Measurements from ENCODE around the gene DLGAP3.

Gene DLGAP3

GRCh38 chr1:34928066-34928696 lies 1.3 kb downstream of the DLGAP3 start:
- DNase-seq = no peak

- no peak for DNase-seq
These were observed 2.1 kb downstream of the DLGAP3 start for GRCh38 chr1:34927316-34927715.

GRCh38 chr1:34926894-34927293 lies 2.6 kb downstream of the DLGAP3 start:
- DNase-seq = no peak

GRCh38 chr1:34926156-34926555 lies 3.3 kb downstream of the DLGAP3 start:
- no peak for DNase-seq

GRCh38 chr1:34925730-34926129 lies 3.7 kb downstream of the DLGAP3 start:
- no peak for DNase-seq

GRCh38 chr1:34924759-34925555 lies 4.5 kb downstream of the DLGAP3 start:
- DNase-seq = peak; percentile 30

GRCh38 chr1:34923490-34923889 lies 6.0 kb downstream of the DLGAP3 start:
- DNase-seq = no peak

GRCh38 chr1:34918977-34919561 lies 10.4 kb downstream of the DLGAP3 start:
- DNase-seq = no peak

GRCh38 chr1:34918386-34918976 lies 11.0 kb downstream of the DLGAP3 start:
- no peak for DNase-seq

- DNase-seq = no peak
These were observed 12.4 kb downstream of the DLGAP3 start for GRCh38 chr1:34917017-34917416.

- no peak for DNase-seq
These were observed 13.3 kb downstream of the DLGAP3 start for GRCh38 chr1:34916104-34916503.

GRCh38 chr1:34915521-34915920 lies 13.9 kb downstream of the DLGAP3 start:
- no peak for DNase-seq

- no peak for DNase-seq
These were observed 14.5 kb downstream of the DLGAP3 start for GRCh38 chr1:34914958-34915357.

- no peak for DNase-seq
These were observed 18.0 kb downstream of the DLGAP3 start for GRCh38 chr1:34911465-34911864.

GRCh38 chr1:34910425-34910824 lies 19.0 kb downstream of the DLGAP3 start:
- no peak for DNase-seq

- no peak for DNase-seq
These were observed 21.1 kb downstream of the DLGAP3 start for GRCh38 chr1:34908369-34908768.

- DNase-seq = peak; percentile 63
These were observed 21.9 kb downstream of the DLGAP3 start for GRCh38 chr1:34907487-34908090.

- DNase-seq = no peak
These were observed 22.7 kb downstream of the DLGAP3 start for GRCh38 chr1:34906756-34907155.

GRCh38 chr1:34906222-34906621 lies 23.2 kb downstream of the DLGAP3 start:
- DNase-seq = no peak

- no peak for DNase-seq
These were observed 24.4 kb downstream of the DLGAP3 start for GRCh38 chr1:34905098-34905459.

GRCh38 chr1:34904236-34905097 lies 25.0 kb downstream of the DLGAP3 start:
- no peak for DNase-seq

- no peak for DNase-seq
These were observed 27.5 kb downstream of the DLGAP3 start for GRCh38 chr1:34901919-34902318.
